Stomach (tissue), 9 donors: Measurements from ENCODE around the gene KY. TPM values are rescaled to one million over a fixed set of nuclear protein-coding genes. Genes with fewer than 3 reads are reported as not detected.

ENCODE experiments used
- DNase-seq, 2 donors: peaks; one replicate each; pipeline versions ENCODE4 v3.0.0 to v3.0.0-alpha.2; 2013 to 2019
- H3K27ac ChIP-seq, 5 donors: fragments of 200-600 bp in 4 of 5; sonication (generic) in 4 of 5; one replicate each; pipeline ENCODE4 v1.5.1; 2013 to 2019; ENCODE audit warnings: mild to moderate bottlenecking in 1 of 5, moderate library complexity in 1 of 5
- H3K27me3 ChIP-seq, 3 donors: fragments of 200-600 bp; sonication (generic); one replicate each; pipeline ENCODE4 v1.5.1; 2017 to 2019; ENCODE audit warnings: mixed run types in 1 of 3
- H3K36me3 ChIP-seq, 4 donors: fragments of 200-600 bp; sonication (generic); 1 replicate in 3 of 4; 2 replicates in 1 of 4; pipeline ENCODE4 v1.5.1; 2016 to 2019
- H3K4me1 ChIP-seq, 4 donors: fragments of 200-600 bp; sonication (generic); one replicate each; pipeline ENCODE4 v1.5.1; 2016 to 2019
- H3K4me3 ChIP-seq, 4 donors: fragments of 200-600 bp; sonication (generic) in 3 of 4; one replicate each; pipeline ENCODE4 v1.5.1; 2016 to 2019; ENCODE audit warnings: mild to moderate bottlenecking in 1 of 4
- H3K9me3 ChIP-seq, 4 donors: fragments of 200-600 bp; sonication (generic); one replicate each; pipeline ENCODE4 v1.5.1; 2016 to 2019
- EP300 ChIP-seq: sonication (generic); formaldehyde crosslinking; IDR thresholded peaks from one replicate; pipeline ENCODE4 v1.6.1; 2017; ENCODE audit warnings: antibody characterized with exemption
- POLR2A ChIP-seq, 4 donors: fragments of 450-650 bp; IDR thresholded peaks; one replicate each; pipeline ENCODE4 v1.6.1; 2016; ENCODE audit warnings: antibody characterized with exemption in 4 of 4, control low read depth in 2 of 4, mild to moderate bottlenecking in 1 of 4, moderate library complexity in 1 of 4
- POLR2AphosphoS5 ChIP-seq, 3 donors: sonication (generic); formaldehyde crosslinking; IDR thresholded peaks; one replicate each; pipeline ENCODE4 v1.6.1; 2016; ENCODE audit warnings: antibody characterized with exemption in 3 of 3
- WGBS, 5 donors: extraction: QIAGEN DNeasy Blood & Tissue Kit in 3 of 5; methylation state at CpG; one replicate each; pipeline versions ENCODE4 v1.1.5 to v1.1.7; 2013 to 2018; 5-methylcytosine and 5-hydroxymethylcytosine counted together
- intact Hi-C: fragments of 100-400 bp; cut with DNase I; formaldehyde crosslinking; loops from one replicate; pipeline ENCODE4 v1.15.1; 2023; ENCODE audit warnings: low total_unique reads
- polyA plus RNA-seq, 3 donors: library from polyadenylated mRNA; stranded (reverse); fragments of 200-250 nt; gene quantifications; one replicate each; pipeline ENCODE4 v1.2.3, GENCODE V29; 2013
- total RNA-seq, 5 donors: library from RNA; depleted of rRNA; stranded (reverse); fragments of >200 nt; gene quantifications; one replicate each; pipeline versions ENCODE4 v1.1.0 to v1.2.3, GENCODE V29; 2014 to 2016
- TF ChIP-seq, protein P1 (sequence below), 7 experiments: fragments of 450-650 bp in 4 of 7; fragments of 200-600 bp in 3 of 7; sonication (generic) in 3 of 7; IDR thresholded peaks; one replicate each; pipeline ENCODE4 v1.5.1; 2016 to 2019; ENCODE audit warnings: antibody characterized with exemption in 7 of 7, control low read depth in 2 of 7, mild to moderate bottlenecking in 1 of 7
- donor health status: healthy with polysubstance abuse.
- donor health status: Bipolar disorder and iron deficiency.
- donor health status: healthy.

The KY gene
- total and polyA plus RNA-seq, 8 donors, result 0.12 to 3.6 (median 0.31) TPM; not detected in 3

- Histone ChIP-seq H3K4me1 (peaks cover 0 to 9% (median 0%) of the 10 kb centered on the region in 4 donors), H3K27me3 (no peaks in the 10 kb centered on the region), H3K9me3 (no peaks in the 10 kb centered on the region), H3K4me3 (no peak overlapping the region), H3K36me3 (peaks cover 0 to 38% (median 5%) of the 10 kb centered on the region in 4 donors), H3K27ac (no peak overlapping the region)
- intact Hi-C loops, result no loop called here
- no peak for DNase-seq
- 93 to 100% (median 96%) methylated on average over 6 of the region's 6 CpGs for WGBS, 5 donors
- TF ChIP-seq EP300 (no peak), POLR2A (IDR thresholded peaks at IDR 0.05) (no peak), POLR2AphosphoS5 (IDR thresholded peaks at IDR 0.05) (no peak)
- TF ChIP-seq, protein P1, sequence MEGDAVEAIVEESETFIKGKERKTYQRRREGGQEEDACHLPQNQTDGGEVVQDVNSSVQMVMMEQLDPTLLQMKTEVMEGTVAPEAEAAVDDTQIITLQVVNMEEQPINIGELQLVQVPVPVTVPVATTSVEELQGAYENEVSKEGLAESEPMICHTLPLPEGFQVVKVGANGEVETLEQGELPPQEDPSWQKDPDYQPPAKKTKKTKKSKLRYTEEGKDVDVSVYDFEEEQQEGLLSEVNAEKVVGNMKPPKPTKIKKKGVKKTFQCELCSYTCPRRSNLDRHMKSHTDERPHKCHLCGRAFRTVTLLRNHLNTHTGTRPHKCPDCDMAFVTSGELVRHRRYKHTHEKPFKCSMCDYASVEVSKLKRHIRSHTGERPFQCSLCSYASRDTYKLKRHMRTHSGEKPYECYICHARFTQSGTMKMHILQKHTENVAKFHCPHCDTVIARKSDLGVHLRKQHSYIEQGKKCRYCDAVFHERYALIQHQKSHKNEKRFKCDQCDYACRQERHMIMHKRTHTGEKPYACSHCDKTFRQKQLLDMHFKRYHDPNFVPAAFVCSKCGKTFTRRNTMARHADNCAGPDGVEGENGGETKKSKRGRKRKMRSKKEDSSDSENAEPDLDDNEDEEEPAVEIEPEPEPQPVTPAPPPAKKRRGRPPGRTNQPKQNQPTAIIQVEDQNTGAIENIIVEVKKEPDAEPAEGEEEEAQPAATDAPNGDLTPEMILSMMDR (IDR thresholded peaks at IDR 0.05), result no peak
These were observed 42.6 kb downstream of the KY start for GRCh38 chr3:134608023-134608770.

DNA sequence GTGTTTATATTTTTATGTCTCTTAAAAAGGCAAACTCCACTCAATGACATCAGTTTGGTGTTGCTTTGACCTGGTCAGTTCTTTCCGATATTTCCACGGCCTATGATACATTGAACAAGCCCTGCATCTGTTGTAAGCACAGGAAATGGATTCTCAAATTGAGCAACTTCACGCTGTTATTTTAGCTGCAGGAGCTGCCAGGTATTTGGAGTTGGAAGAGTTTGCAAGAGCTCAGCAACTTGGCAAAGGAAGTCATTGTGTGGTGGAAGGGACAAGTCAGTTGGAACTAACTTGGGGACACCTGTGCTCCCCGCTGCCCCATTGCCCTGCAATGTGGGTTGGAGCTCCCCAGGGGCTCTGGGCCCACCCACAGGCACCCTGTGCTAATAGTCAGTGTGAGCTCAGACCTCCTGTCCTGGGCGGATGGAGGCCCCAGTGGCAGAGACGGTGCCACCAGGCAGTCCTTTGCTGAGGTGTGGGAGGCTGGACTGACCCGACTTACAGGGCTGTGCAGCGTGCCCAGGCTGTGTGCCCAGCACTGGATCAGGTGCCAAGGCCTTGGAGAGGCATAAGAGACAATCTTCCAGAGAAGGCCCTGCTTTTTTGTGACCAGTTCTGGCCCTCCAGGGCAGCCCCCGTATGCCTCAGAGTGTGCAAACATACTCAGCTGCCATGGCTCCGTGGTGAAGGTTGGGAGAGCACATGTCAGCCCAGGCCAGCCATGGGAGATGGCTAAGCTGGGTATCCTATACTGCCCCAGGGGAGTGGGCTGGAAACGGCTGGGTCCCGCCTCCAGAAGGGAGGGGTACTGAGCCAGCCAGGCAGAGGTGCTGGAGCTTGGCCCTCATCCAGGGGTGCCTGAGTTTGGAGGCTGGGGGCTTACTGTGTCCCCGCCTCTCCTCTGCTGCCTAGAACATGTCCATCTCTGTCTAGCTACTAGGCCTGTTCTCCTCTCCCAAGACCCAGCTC, 43.5 kb downstream of the KY start:
- Histone ChIP-seq H3K4me1 (peaks cover 0 to 10% (median 3%) of the 10 kb centered on the region in 4 donors), H3K4me3 (no peak overlapping the region), H3K27ac (peak overlapping the region in 1 of 5 donors; percentile 3), H3K36me3 (peaks cover 0 to 38% (median 4%) of the 10 kb centered on the region in 4 donors), H3K27me3 (no peaks in the 10 kb centered on the region), H3K9me3 (no peaks in the 10 kb centered on the region)
- WGBS, 5 donors, result 67 to 77% (median 74%) methylated on average over 12 to 13 of the region's 13 CpGs
- TF ChIP-seq EP300, result no peak
- no peak for TF ChIP-seq POLR2A (IDR thresholded peaks at IDR 0.05)
- TF ChIP-seq POLR2AphosphoS5 (IDR thresholded peaks at IDR 0.05), result no peak
- TF ChIP-seq, protein P1 (IDR thresholded peaks at IDR 0.05), result no peak
- DNase-seq, result no peak
- intact Hi-C loops, result no loop called here

GRCh38 chr3:134606033-134607025, 44.5 kb downstream of the KY start:
- Histone ChIP-seq H3K4me3 (no peak overlapping the region), H3K27me3 (no peaks in the 10 kb centered on the region), H3K36me3 (peaks cover 0 to 34% (median 4%) of the 10 kb centered on the region in 4 donors), H3K4me1 (peaks cover 0 to 15% (median 8%) of the 10 kb centered on the region in 4 donors), H3K27ac (no peak overlapping the region), H3K9me3 (no peaks in the 10 kb centered on the region)
- no peak for TF ChIP-seq POLR2AphosphoS5 (IDR thresholded peaks at IDR 0.05)
- TF ChIP-seq, protein P1 (IDR thresholded peaks at IDR 0.05), result no peak
- no peak for TF ChIP-seq EP300
- no peak for TF ChIP-seq POLR2A (IDR thresholded peaks at IDR 0.05)
- 36 to 56% (median 49%) methylated on average over 12 of the region's 12 CpGs for WGBS, 5 donors
- intact Hi-C loops, result no loop called here
- no peak for DNase-seq
